ENCODE data around the gene TFB1M. TPM values are rescaled to one million over a fixed set of nuclear protein-coding genes. Genes with fewer than 3 reads are reported as not detected.

The TFB1M gene
- total and polyA plus RNA-seq, 2 donors (not counting 3 experiments of a cell fraction or from before 2014, with no cell fraction given) = 12.9 to 35.5 TPM

DNA sequence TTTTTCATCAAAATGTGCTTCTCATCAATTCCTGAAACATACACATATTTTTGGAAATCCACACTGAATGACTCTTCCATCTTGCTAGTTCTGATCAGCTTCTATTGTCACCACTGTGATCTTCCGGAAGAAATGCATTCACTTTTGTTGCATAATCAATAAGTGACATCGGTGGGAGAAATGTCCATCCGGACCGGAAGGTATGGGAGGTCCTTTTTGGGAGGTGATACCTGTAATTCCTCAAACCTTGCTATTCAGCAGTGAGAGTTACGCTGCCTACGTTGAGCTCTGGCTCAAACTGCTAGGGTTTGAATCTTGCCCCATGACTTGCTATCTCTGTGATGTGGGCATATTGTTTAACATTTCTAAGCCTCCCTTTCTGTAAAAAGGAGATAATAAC is 16.6 kb upstream of the TFB1M start:
- TF ChIP-seq MAX (IDR thresholded peaks at IDR 0.05; ENCODE audit: insufficient read depth, insufficient read length) (no peak), POLR2AphosphoS5 (IDR thresholded peaks at IDR 0.05; ENCODE audit: insufficient read depth, low read depth, low read length) (no peak)
- TF ChIP-seq, protein P1, sequence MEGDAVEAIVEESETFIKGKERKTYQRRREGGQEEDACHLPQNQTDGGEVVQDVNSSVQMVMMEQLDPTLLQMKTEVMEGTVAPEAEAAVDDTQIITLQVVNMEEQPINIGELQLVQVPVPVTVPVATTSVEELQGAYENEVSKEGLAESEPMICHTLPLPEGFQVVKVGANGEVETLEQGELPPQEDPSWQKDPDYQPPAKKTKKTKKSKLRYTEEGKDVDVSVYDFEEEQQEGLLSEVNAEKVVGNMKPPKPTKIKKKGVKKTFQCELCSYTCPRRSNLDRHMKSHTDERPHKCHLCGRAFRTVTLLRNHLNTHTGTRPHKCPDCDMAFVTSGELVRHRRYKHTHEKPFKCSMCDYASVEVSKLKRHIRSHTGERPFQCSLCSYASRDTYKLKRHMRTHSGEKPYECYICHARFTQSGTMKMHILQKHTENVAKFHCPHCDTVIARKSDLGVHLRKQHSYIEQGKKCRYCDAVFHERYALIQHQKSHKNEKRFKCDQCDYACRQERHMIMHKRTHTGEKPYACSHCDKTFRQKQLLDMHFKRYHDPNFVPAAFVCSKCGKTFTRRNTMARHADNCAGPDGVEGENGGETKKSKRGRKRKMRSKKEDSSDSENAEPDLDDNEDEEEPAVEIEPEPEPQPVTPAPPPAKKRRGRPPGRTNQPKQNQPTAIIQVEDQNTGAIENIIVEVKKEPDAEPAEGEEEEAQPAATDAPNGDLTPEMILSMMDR (IDR thresholded peaks at IDR 0.05; ENCODE audit: extremely low read depth in 1 of 2, insufficient read depth in 1 of 2, low read depth in 1 of 2, low read length in 2 of 2) = no peak
- no peak overlapping the region for H2AFZ ChIP-seq (ENCODE audit: low read depth, low read length)
- H3K36me3 ChIP-seq (ENCODE audit: control insufficient read depth in 2 of 2, extremely low read depth in 1 of 2, insufficient read depth in 2 of 2, low read length in 2 of 2) = no peaks in the 10 kb centered on the region
- H3K27me3 ChIP-seq (ENCODE audit: control insufficient read depth in 2 of 2, insufficient read depth in 2 of 2, low read length in 2 of 2) = no peaks in the 10 kb centered on the region
- no peak overlapping the region for H3K4me3 ChIP-seq (replicated peaks in 1 of 3; ENCODE audit: insufficient read depth in 1 of 3, low read depth in 1 of 3, low read length in 3 of 3)
- intact Hi-C loops (cut with micrococcal nuclease) (no loop called here), dilution Hi-C loops (cut with MboI; ENCODE audit: extremely low pct_ligation_motif_present, low sequenced_read_pairs) (no loop called here)
- FAIRE-seq (no peak), DNase-seq (ENCODE audit: low read depth, low spot score) (no peak)
- no peak overlapping the region for H3K4me2 ChIP-seq (ENCODE audit: insufficient read depth, low read length)
- no peaks in the 10 kb centered on the region for H3K9me3 ChIP-seq (replicated peaks; ENCODE audit: control insufficient read depth, insufficient read depth, low read length)
- ChIA-PET POLR2A (no interaction called here), CTCF (interaction anchor here (1.0 to 1.6 kb wide), 3 partner anchors 9 to 167 kb away, joined by 3 to 4 read pairs (median 3); no protein-coding TSS in a partner anchor)
- H4K20me1 ChIP-seq (replicated peaks; ENCODE audit: control insufficient read depth, extremely low read depth, insufficient read depth, low read length) = no peaks in the 10 kb centered on the region
- H3K9me1 ChIP-seq (replicated peaks; ENCODE audit: control insufficient read depth, extremely low read depth, insufficient read depth, low read length) = no peaks in the 10 kb centered on the region
- H3K9ac ChIP-seq (replicated peaks; ENCODE audit: extremely low read depth, insufficient read depth, low read length) = no peak overlapping the region
- H3K4me1 ChIP-seq (ENCODE audit: control insufficient read depth, extremely low read depth, insufficient read depth, low read length) = peaks cover 9% of the 10 kb centered on the region
- no TSS peak for BruUV-seq (replicated peaks)
- H3K27ac ChIP-seq (ENCODE audit: insufficient read depth, low read depth, low read length) = no peak overlapping the region
- no peaks in the 10 kb centered on the region for H3K79me2 ChIP-seq (ENCODE audit: control insufficient read depth, insufficient read depth, low read length)

DNA sequence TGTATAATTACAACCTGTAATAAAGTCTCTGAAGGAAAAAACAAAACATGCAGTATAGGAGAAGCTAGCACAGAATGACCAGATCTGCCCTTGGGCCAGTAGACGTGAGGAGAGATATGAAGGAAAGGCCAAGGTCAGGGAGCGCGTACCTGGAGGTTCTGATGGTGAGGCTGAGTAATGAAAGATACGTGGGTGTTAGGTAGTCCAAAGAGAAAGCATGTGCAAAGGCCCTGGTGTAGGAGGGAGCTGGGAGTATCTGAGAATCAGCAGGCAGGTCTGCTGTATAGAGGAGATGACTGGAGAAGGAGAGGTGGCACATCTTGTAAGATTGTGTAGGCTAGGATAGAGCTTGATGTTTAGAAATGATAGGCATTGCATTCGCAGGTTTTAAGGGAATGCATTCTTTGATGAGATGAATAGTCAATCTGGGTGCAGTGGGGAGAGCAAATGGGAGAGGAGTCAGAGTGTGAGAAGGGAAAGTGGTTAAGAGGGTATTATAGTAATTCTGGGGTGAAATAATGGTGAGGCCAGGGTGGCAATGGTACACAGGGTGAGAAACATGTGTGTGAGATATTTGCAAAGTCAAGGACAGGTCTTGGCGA is 15.9 kb upstream of the TFB1M start:
- ChIA-PET POLR2A (no interaction called here), CTCF (interaction anchor here (1.0 to 3.5 kb wide), 7 partner anchors 10 to 213 kb away, joined by 3 to 56 read pairs (median 4); no protein-coding TSS in a partner anchor)
- Histone ChIP-seq H3K9me1 (replicated peaks; ENCODE audit: control insufficient read depth, extremely low read depth, insufficient read depth, low read length) (no peaks in the 10 kb centered on the region), H3K79me2 (ENCODE audit: control insufficient read depth, insufficient read depth, low read length) (no peaks in the 10 kb centered on the region), H3K4me2 (ENCODE audit: insufficient read depth, low read length) (no peak overlapping the region), H3K27ac (ENCODE audit: insufficient read depth, low read depth, low read length) (no peak overlapping the region), H3K4me3 (replicated peaks in 1 of 3; ENCODE audit: insufficient read depth in 1 of 3, low read depth in 1 of 3, low read length in 3 of 3) (no peak overlapping the region), H2AFZ (ENCODE audit: low read depth, low read length) (no peak overlapping the region), H3K9ac (replicated peaks; ENCODE audit: extremely low read depth, insufficient read depth, low read length) (no peak overlapping the region), H3K36me3 (ENCODE audit: control insufficient read depth in 2 of 2, extremely low read depth in 1 of 2, insufficient read depth in 2 of 2, low read length in 2 of 2) (no peaks in the 10 kb centered on the region), H3K27me3 (ENCODE audit: control insufficient read depth in 2 of 2, insufficient read depth in 2 of 2, low read length in 2 of 2) (no peaks in the 10 kb centered on the region), H4K20me1 (replicated peaks; ENCODE audit: control insufficient read depth, extremely low read depth, insufficient read depth, low read length) (no peaks in the 10 kb centered on the region), H3K9me3 (replicated peaks; ENCODE audit: control insufficient read depth, insufficient read depth, low read length) (no peaks in the 10 kb centered on the region), H3K4me1 (ENCODE audit: control insufficient read depth, extremely low read depth, insufficient read depth, low read length) (peaks cover 9% of the 10 kb centered on the region)
- BruUV-seq (replicated peaks) = no TSS peak
- DNase-seq (ENCODE audit: low read depth, low spot score) (no peak), FAIRE-seq (no peak)
- no peak for TF ChIP-seq POLR2A (IDR thresholded peaks at IDR 0.05; ENCODE audit: low read depth, low read length)
- TF ChIP-seq GATA2 (IDR thresholded peaks at IDR 0.05; ENCODE audit: insufficient read depth, insufficient read length, low read depth, low read length) = no peak
- no peak for TF ChIP-seq MAX (IDR thresholded peaks at IDR 0.05; ENCODE audit: insufficient read depth, insufficient read length)
- no peak for TF ChIP-seq MYC (IDR thresholded peaks at IDR 0.05; ENCODE audit: low read depth, low read length)
- no peak for TF ChIP-seq JUN (IDR thresholded peaks at IDR 0.05; ENCODE audit: borderline replicate concordance, insufficient read depth, insufficient read length, low read depth)
- no peak for TF ChIP-seq FOS (IDR thresholded peaks at IDR 0.05; ENCODE audit: borderline replicate concordance, insufficient read depth, low read length)
- TF ChIP-seq, protein P1 (IDR thresholded peaks at IDR 0.05; ENCODE audit: extremely low read depth in 1 of 2, insufficient read depth in 1 of 2, low read depth in 1 of 2, low read length in 2 of 2) = no peak
- no peak for TF ChIP-seq POLR2AphosphoS5 (IDR thresholded peaks at IDR 0.05; ENCODE audit: insufficient read depth, low read depth, low read length)
- TF ChIP-seq EZH2 (IDR thresholded peaks at IDR 0.05; ENCODE audit: borderline replicate concordance, low read depth, low read length, severe bottlenecking) = no peak
- intact Hi-C loops (cut with micrococcal nuclease) (no loop called here), dilution Hi-C loops (cut with MboI; ENCODE audit: extremely low pct_ligation_motif_present, low sequenced_read_pairs) (no loop called here)

Data from endothelial cell of umbilical vein (primary cell).